ENCODE data around the gene CENPB. TPM values are rescaled to one million over a fixed set of nuclear protein-coding genes. Genes with fewer than 3 reads are reported as not detected.

CENPB gene
- total and polyA plus RNA-seq, 7 donors, result 52.7 to 99.9 (median 73.4) TPM

DNA sequence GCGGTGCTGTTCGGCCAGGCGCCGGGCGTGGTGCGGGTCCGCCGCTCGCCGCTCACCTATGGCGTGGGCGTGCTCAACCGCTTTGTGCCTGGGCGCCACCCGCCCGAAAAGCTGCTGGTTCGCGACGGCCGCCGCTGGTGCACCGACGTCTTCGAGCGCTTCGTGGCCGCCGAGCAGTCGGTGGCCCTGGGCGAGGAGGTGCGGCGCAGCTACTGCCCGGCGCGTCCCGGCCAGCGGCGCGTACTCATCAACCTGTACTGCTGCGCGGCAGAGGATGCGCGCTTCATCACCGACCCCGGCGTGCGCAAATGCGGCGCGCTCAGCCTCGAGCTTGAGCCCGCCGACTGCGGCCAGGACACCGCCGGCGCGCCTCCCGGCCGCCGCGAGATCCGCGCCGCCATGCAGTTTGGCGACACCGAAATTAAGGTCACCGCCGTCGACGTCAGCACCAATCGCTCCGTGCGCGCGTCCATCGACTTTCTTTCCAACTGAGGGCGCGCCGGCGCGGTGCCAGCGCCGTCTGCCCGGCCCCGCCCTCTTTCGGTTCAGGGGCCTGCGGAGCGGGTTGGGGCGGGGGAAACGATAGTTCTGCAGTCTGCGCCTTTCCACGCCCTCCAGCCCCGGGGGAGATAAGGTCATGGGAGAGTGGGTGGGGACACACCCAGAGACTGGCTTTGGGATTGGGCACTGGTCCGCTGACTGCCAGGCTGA, 34.7 kb downstream of the CENPB start:
- 16 to 48% methylated on average over 95 of the region's 95 CpGs for WGBS, 2 donors

DNA sequence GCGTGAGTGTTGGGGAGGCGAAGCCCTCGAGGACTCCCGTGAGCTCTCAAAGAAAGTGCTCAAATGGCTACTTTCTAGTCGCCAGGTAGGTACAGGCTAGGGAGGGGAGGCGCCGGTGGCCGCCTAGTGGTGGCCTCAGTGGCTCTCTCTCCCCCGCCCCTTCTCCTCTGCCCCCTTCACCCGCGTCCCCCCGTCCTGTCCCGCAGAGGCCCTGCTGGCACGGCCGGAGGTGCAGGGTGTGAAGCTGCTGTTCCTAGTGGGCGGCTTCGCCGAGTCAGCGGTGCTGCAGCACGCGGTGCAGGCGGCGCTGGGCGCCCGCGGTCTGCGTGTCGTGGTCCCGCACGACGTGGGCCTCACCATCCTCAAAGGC, 35.2 kb downstream of the CENPB start:
- Histone ChIP-seq H3K27ac (no peak overlapping the region), H3K4me1 (peaks cover 0 to 21% (median 8%) of the 10 kb centered on the region in 4 donors), H3K36me3 (peaks cover 0 to 50% (median 15%) of the 10 kb centered on the region in 4 donors), H3K4me3 (peak overlapping the region in 1 of 4 donors; percentile 44), H3K27me3 (peaks cover 0 to 11% (median 0%) of the 10 kb centered on the region in 3 donors), H3K9me3 (no peaks in the 10 kb centered on the region)
- DNase-seq, result peak; percentile 65
- no peak for TF ChIP-seq POLR2A (IDR thresholded peaks at IDR 0.05)
- WGBS, 2 donors, result 41 to 67% methylated on average over 31 of the region's 31 CpGs
- intact Hi-C loops (cut with DNase I), result loop anchor here (10.0 kb wide), 1 partner anchor 334 kb away; no protein-coding TSS in a partner anchor

More for the DNA sequence above, 34.7 kb downstream of the CENPB start:
- intact Hi-C loops (cut with DNase I), result loop anchor here (2.0 to 10.0 kb wide), 2 partner anchors 69 to 333 kb away; partner anchors contain the start of gene AP5S1
- H3K4me1 ChIP-seq, result peaks cover 0 to 21% (median 8%) of the 10 kb centered on the region in 4 donors
- no peaks in the 10 kb centered on the region for H3K9me3 ChIP-seq
- TF ChIP-seq POLR2AphosphoS5 (IDR thresholded peaks at IDR 0.05) (peak in 1 of 4 donors; percentile 8), EP300 (IDR thresholded peaks at IDR 0.05) (no peak), POLR2A (IDR thresholded peaks at IDR 0.05) (no peak)
- TF ChIP-seq, protein P1, sequence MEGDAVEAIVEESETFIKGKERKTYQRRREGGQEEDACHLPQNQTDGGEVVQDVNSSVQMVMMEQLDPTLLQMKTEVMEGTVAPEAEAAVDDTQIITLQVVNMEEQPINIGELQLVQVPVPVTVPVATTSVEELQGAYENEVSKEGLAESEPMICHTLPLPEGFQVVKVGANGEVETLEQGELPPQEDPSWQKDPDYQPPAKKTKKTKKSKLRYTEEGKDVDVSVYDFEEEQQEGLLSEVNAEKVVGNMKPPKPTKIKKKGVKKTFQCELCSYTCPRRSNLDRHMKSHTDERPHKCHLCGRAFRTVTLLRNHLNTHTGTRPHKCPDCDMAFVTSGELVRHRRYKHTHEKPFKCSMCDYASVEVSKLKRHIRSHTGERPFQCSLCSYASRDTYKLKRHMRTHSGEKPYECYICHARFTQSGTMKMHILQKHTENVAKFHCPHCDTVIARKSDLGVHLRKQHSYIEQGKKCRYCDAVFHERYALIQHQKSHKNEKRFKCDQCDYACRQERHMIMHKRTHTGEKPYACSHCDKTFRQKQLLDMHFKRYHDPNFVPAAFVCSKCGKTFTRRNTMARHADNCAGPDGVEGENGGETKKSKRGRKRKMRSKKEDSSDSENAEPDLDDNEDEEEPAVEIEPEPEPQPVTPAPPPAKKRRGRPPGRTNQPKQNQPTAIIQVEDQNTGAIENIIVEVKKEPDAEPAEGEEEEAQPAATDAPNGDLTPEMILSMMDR (IDR thresholded peaks at IDR 0.05), result no peak
- H3K27ac ChIP-seq, result peak overlapping the region in 3 of 4 donors; percentile 17 to 48 (median 41)
- peak; percentile 80 for DNase-seq
- H3K36me3 ChIP-seq, result peaks cover 0 to 55% (median 16%) of the 10 kb centered on the region in 4 donors
- peaks cover 0 to 11% (median 0%) of the 10 kb centered on the region in 3 donors for H3K27me3 ChIP-seq
- H3K4me3 ChIP-seq, result peak overlapping the region; percentile 17 to 44 (median 38)

DNA sequence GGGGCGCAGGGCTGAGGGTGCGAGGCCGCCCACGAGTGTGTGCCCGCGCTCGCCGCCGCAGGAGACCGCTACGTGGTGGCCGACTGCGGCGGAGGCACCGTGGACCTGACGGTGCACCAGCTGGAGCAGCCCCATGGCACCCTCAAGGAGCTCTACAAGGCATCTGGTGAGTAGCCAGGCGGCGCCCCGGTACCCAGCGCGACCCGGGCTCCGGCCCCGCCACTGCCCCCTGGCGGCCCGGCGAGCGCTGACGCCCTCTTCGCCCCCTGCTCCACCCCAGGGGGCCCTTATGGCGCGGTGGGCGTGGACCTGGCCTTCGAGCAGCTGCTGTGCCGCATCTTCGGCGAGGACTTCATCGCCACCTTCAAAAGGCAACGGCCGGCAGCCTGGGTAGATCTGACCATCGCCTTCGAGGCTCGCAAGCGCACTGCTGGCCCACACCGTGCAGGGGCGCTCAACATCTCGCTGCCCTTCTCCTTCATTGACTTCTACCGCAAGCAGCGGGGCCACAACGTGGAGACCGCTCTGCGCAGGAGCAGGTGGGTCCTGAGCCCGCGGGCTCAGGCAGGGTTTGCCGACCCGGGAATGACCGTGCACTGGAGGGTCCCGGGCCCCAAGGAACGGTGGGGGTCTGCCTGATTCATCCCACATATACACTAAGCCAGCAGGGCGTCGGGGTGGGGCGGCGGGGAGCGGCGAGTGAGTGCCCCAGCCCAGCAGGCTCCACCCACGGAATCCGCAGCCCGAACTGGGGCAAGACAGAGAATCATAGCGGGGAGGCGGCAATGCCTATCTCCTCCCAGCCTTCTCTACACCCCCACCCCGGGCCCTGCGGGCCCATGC, 36.6 kb downstream of the CENPB start:
- Histone ChIP-seq H3K4me1 (peaks cover 0 to 26% (median 8%) of the 10 kb centered on the region in 4 donors), H3K27ac (no peak overlapping the region), H3K4me3 (no peak overlapping the region), H3K36me3 (peaks cover 0 to 36% (median 9%) of the 10 kb centered on the region in 4 donors), H3K27me3 (peaks cover 0 to 21% (median 8%) of the 10 kb centered on the region in 3 donors), H3K9me3 (no peaks in the 10 kb centered on the region)
- TF ChIP-seq, protein P1 (IDR thresholded peaks at IDR 0.05), result peak; percentile 40 to 65 (median 50)
- TF ChIP-seq POLR2AphosphoS5 (IDR thresholded peaks at IDR 0.05), result no peak
- WGBS, 2 donors, result 26 to 56% methylated on average over 72 of the region's 72 CpGs
- intact Hi-C loops (cut with DNase I), result loop anchor here (10.0 kb wide), 1 partner anchor 335 kb away; no protein-coding TSS in a partner anchor
- peak; percentile 66 for DNase-seq

DNA sequence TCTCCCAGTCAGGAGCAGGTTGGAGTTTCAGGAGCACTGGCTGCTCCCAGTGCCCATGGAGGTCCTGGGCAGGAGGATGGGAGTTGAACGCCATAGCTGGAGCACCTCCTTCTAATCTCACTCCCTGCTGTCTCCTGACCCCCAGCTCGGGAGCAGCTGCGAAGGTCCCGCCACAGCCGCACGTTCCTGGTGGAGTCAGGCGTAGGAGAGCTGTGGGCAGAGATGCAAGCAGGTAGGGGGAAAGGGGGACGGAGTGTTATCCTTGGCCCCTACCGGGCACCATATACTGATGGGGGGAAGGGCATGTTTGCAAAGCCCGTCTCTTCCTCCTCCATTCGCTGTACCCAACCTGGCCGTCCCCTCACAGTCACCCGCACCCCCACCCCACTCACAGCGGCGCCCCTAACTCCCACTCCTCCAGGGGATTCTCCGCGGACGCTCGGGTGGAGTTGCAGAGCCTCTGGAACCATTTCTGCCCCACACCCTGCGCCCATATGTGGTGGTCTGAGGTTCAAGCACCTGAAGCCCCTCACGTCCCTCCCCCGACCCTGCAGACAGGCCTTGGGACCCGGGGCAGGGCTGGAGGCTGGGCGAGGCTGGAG, 37.4 kb downstream of the CENPB start:
- Histone ChIP-seq H3K4me1 (peaks cover 0 to 29% (median 8%) of the 10 kb centered on the region in 4 donors), H3K4me3 (no peak overlapping the region), H3K9me3 (no peaks in the 10 kb centered on the region), H3K27ac (no peak overlapping the region), H3K36me3 (peaks cover 0 to 29% (median 5%) of the 10 kb centered on the region in 4 donors), H3K27me3 (peaks cover 0 to 26% (median 9%) of the 10 kb centered on the region in 3 donors)
- DNase-seq, result peak; percentile 68
- 56 to 79% methylated on average over 24 of the region's 24 CpGs for WGBS, 2 donors
- intact Hi-C loops (cut with DNase I), result no loop called here
- TF ChIP-seq, protein P1 (IDR thresholded peaks at IDR 0.05), result no peak
- TF ChIP-seq EP300 (IDR thresholded peaks at IDR 0.05) (no peak), POLR2AphosphoS5 (IDR thresholded peaks at IDR 0.05) (no peak), POLR2A (IDR thresholded peaks at IDR 0.05) (no peak)
